MM.1S (cell line): Measurements from ENCODE around the gene DTNB.

Source experiments
- EZH2 ChIP-seq: fragments of 300-600 bp; sonication (generic); optimal IDR thresholded peaks from 2 replicates; pipeline ENCODE3; 2017; ENCODE audit warnings: low read depth, mild to moderate bottlenecking, antibody characterized with exemption, low read length, mixed read lengths
- EZH2phosphoT487 ChIP-seq: fragments of 300-600 bp; sonication (generic); IDR thresholded peaks from 2 replicates; pipeline ENCODE4 v1.6.1; 2018; ENCODE audit warnings: antibody characterized with exemption, low read length
- TF ChIP-seq, protein P1 (sequence below): fragments of 300-600 bp; sonication (generic); IDR thresholded peaks from 2 replicates; pipeline ENCODE4 v1.5.1; 2016; ENCODE audit warnings: antibody characterized with exemption, low read length, mixed read lengths

DNA sequence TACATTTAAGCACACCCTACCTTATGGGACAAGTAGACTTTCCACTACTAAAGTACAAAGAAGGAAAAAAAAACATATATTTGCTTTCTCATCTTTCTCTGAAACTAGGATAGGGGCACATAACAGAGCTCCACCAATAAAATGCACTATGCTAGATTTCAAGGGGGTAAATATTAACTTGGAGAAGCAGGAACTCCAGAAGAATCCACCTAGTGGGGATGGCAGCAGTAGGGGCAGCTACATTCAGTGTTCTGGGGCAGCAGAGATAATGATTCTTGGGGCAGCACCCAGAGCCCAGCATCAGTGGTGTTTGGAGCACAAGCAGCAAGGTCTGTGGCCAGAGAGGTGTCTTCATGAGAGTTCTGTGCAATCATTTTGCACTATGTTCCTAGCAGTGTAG, 64.7 kb downstream of the DTNB start:
- TF ChIP-seq, protein P1, sequence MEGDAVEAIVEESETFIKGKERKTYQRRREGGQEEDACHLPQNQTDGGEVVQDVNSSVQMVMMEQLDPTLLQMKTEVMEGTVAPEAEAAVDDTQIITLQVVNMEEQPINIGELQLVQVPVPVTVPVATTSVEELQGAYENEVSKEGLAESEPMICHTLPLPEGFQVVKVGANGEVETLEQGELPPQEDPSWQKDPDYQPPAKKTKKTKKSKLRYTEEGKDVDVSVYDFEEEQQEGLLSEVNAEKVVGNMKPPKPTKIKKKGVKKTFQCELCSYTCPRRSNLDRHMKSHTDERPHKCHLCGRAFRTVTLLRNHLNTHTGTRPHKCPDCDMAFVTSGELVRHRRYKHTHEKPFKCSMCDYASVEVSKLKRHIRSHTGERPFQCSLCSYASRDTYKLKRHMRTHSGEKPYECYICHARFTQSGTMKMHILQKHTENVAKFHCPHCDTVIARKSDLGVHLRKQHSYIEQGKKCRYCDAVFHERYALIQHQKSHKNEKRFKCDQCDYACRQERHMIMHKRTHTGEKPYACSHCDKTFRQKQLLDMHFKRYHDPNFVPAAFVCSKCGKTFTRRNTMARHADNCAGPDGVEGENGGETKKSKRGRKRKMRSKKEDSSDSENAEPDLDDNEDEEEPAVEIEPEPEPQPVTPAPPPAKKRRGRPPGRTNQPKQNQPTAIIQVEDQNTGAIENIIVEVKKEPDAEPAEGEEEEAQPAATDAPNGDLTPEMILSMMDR: no peak
- TF ChIP-seq EZH2: no peak
- TF ChIP-seq EZH2phosphoT487: no peak
